ENCODE results near the gene MLKL. TPM values are rescaled to one million over a fixed set of nuclear protein-coding genes. Genes with fewer than 3 reads are reported as not detected.

Gene MLKL
- polyA plus RNA-seq, 1 donor (not counting 4 experiments of a cell fraction or from before 2014, with no cell fraction given) = 12.5 TPM

DNA sequence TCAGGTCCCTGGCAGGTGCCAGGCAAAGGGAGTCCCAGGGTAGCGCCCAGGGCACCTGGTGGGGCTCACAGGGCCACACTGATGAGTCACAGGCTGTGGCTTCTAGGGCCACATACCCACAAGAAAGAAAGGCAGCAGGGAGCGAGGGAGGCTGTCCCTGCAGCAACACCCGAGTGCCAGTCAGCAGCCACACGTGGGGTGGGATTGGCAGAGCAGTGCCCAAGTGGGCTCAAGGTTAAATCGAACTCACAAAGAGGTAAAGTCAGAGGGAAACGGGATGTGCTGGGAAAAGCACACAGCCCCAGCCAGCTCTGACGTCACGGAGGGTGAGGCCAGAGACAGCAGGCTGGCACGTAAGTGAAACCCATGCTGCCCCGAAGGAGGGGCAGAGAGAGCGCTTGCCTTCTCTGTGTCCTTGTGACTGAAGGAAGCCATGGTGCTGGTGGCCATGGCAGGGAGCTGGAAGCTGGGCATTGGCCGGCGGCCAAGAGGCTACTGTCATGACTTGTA lies 40.2 kb upstream of the MLKL start:
- DNase-seq (ENCODE audit: low read depth, low spot score) = peak; percentile 57
- TF ChIP-seq EZH2 (IDR thresholded peaks at IDR 0.05; ENCODE audit: low read length) = no peak
- TF ChIP-seq, protein P1, sequence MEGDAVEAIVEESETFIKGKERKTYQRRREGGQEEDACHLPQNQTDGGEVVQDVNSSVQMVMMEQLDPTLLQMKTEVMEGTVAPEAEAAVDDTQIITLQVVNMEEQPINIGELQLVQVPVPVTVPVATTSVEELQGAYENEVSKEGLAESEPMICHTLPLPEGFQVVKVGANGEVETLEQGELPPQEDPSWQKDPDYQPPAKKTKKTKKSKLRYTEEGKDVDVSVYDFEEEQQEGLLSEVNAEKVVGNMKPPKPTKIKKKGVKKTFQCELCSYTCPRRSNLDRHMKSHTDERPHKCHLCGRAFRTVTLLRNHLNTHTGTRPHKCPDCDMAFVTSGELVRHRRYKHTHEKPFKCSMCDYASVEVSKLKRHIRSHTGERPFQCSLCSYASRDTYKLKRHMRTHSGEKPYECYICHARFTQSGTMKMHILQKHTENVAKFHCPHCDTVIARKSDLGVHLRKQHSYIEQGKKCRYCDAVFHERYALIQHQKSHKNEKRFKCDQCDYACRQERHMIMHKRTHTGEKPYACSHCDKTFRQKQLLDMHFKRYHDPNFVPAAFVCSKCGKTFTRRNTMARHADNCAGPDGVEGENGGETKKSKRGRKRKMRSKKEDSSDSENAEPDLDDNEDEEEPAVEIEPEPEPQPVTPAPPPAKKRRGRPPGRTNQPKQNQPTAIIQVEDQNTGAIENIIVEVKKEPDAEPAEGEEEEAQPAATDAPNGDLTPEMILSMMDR (optimal IDR thresholded peaks at IDR 0.05 in 1 of 3, IDR thresholded peaks at IDR 0.05 in 1 of 3, conservative IDR thresholded peaks at IDR 0.05 in 1 of 3; ENCODE audit: extremely low read depth in 1 of 3, insufficient read depth in 2 of 3, low read length in 3 of 3) = no peak
- dilution Hi-C loops (cut with MboI; ENCODE audit: extremely low pct_ligation_motif_present, low sequenced_read_pairs) = no loop called here
- Histone ChIP-seq H3K9me1 (ENCODE audit: control insufficient read depth, extremely low read depth, insufficient read depth, low read length) (no peaks in the 10 kb centered on the region), H3K36me3 (ENCODE audit: control insufficient read depth in 2 of 2, extremely low read depth in 1 of 2, insufficient read depth in 2 of 2, low read length in 2 of 2) (no peaks in the 10 kb centered on the region), H3K27me3 (ENCODE audit: control insufficient read depth, extremely low read depth, insufficient read depth, low read length) (no peaks in the 10 kb centered on the region), H3K4me1 (ENCODE audit: control insufficient read depth, extremely low read depth, insufficient read depth, low read length) (peaks cover 57% of the 10 kb centered on the region), H3K9ac (ENCODE audit: control insufficient read depth, extremely low read depth, insufficient read depth, low read length) (peak overlapping the region; percentile 71), H4K20me1 (ENCODE audit: control insufficient read depth, extremely low read depth, insufficient read depth, low read length) (no peaks in the 10 kb centered on the region), H3K27ac (ENCODE audit: control insufficient read depth, insufficient read depth, low read length) (peak overlapping the region; percentile 58), H3K4me2 (ENCODE audit: control insufficient read depth, extremely low read depth, insufficient read depth, low read depth, low read length) (peak overlapping the region; percentile 63), H2AFZ (ENCODE audit: control insufficient read depth, low read length) (peak overlapping the region; percentile 83), H3K4me3 (ENCODE audit: control insufficient read depth in 2 of 3, extremely low read depth in 1 of 3, insufficient read depth in 2 of 3, low read depth in 1 of 3, low read length in 3 of 3) (peak overlapping the region in 2 of 3 experiments; percentile 25 to 61), H3K79me2 (ENCODE audit: control insufficient read depth, insufficient read depth, low read length) (no peaks in the 10 kb centered on the region), H3K9me3 (ENCODE audit: control insufficient read depth, low read depth, low read length) (no peaks in the 10 kb centered on the region)
- peak; percentile 79 for FAIRE-seq

DNA sequence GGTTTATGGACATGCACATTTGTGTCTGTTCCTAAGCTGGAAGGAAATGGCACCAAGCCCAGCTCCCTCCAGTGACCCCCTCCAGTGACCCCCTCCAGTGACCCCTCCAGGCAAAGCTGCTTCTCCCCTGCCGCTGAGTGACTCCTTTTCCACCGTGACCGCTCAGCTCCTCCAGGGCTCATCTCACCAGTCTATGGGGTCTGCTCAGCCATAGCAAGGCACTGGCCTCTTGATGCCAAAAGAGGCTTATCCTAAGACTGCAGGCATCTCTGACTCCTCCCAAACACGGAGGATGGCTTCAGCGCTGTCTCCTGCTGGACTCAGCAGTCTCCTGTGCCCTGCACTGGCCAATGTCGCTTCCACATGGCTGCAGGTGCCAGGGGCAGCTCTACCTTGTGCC lies 38.6 kb upstream of the MLKL start:
- H3K9ac ChIP-seq (ENCODE audit: control insufficient read depth, extremely low read depth, insufficient read depth, low read length) = no peak overlapping the region
- no peak for TF ChIP-seq EZH2 (IDR thresholded peaks at IDR 0.05; ENCODE audit: low read length)
- TF ChIP-seq, protein P1 (optimal IDR thresholded peaks at IDR 0.05 in 1 of 3, IDR thresholded peaks at IDR 0.05 in 1 of 3, conservative IDR thresholded peaks at IDR 0.05 in 1 of 3; ENCODE audit: extremely low read depth in 1 of 3, insufficient read depth in 2 of 3, low read length in 3 of 3) = no peak
- no peaks in the 10 kb centered on the region for H3K9me1 ChIP-seq (ENCODE audit: control insufficient read depth, extremely low read depth, insufficient read depth, low read length)
- no peak overlapping the region for H3K4me2 ChIP-seq (ENCODE audit: control insufficient read depth, extremely low read depth, insufficient read depth, low read depth, low read length)
- H3K27me3 ChIP-seq (ENCODE audit: control insufficient read depth, extremely low read depth, insufficient read depth, low read length) = no peaks in the 10 kb centered on the region
- H3K9me3 ChIP-seq (ENCODE audit: control insufficient read depth, low read depth, low read length) = no peaks in the 10 kb centered on the region
- H2AFZ ChIP-seq (ENCODE audit: control insufficient read depth, low read length) = no peak overlapping the region
- dilution Hi-C loops (cut with MboI; ENCODE audit: extremely low pct_ligation_motif_present, low sequenced_read_pairs) = no loop called here
- DNase-seq (ENCODE audit: low read depth, low spot score) (no peak), FAIRE-seq (no peak)
- no peaks in the 10 kb centered on the region for H4K20me1 ChIP-seq (ENCODE audit: control insufficient read depth, extremely low read depth, insufficient read depth, low read length)
- no peaks in the 10 kb centered on the region for H3K79me2 ChIP-seq (ENCODE audit: control insufficient read depth, insufficient read depth, low read length)
- no peak overlapping the region for H3K27ac ChIP-seq (ENCODE audit: control insufficient read depth, insufficient read depth, low read length)
- H3K4me3 ChIP-seq (ENCODE audit: control insufficient read depth in 2 of 3, extremely low read depth in 1 of 3, insufficient read depth in 2 of 3, low read depth in 1 of 3, low read length in 3 of 3) = no peak overlapping the region
- peaks cover 49% of the 10 kb centered on the region for H3K4me1 ChIP-seq (ENCODE audit: control insufficient read depth, extremely low read depth, insufficient read depth, low read length)
- H3K36me3 ChIP-seq (ENCODE audit: control insufficient read depth in 2 of 2, extremely low read depth in 1 of 2, insufficient read depth in 2 of 2, low read length in 2 of 2) = no peaks in the 10 kb centered on the region

Data from keratinocyte (primary cell).